ENCODE data around the gene ABHD17A. TPM values are rescaled to one million over a fixed set of nuclear protein-coding genes. Genes with fewer than 3 reads are reported as not detected.
"Not testable (repeated sequence)": the region's sequence is repeated elsewhere in the genome, so short reads cannot be mapped to it uniquely, and the experiment has no call there.

Gene ABHD17A
- total RNA-seq, 4 donors from 2014 or later = 33.8 to 142 (median 63.7) TPM

- intact Hi-C loops (cut with DNase I; ENCODE audit: low total_unique reads) = no loop called here
- TF ChIP-seq POLR2A (IDR thresholded peaks at IDR 0.05) = peak; percentile 56 to 91
- TF ChIP-seq, protein P1, sequence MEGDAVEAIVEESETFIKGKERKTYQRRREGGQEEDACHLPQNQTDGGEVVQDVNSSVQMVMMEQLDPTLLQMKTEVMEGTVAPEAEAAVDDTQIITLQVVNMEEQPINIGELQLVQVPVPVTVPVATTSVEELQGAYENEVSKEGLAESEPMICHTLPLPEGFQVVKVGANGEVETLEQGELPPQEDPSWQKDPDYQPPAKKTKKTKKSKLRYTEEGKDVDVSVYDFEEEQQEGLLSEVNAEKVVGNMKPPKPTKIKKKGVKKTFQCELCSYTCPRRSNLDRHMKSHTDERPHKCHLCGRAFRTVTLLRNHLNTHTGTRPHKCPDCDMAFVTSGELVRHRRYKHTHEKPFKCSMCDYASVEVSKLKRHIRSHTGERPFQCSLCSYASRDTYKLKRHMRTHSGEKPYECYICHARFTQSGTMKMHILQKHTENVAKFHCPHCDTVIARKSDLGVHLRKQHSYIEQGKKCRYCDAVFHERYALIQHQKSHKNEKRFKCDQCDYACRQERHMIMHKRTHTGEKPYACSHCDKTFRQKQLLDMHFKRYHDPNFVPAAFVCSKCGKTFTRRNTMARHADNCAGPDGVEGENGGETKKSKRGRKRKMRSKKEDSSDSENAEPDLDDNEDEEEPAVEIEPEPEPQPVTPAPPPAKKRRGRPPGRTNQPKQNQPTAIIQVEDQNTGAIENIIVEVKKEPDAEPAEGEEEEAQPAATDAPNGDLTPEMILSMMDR (IDR thresholded peaks at IDR 0.05) = peak in 1 of 4 experiments; percentile 41
- H3K27me3 ChIP-seq = no peaks in the 10 kb centered on the region
- H3K9me3 ChIP-seq = no peaks in the 10 kb centered on the region
- peak overlapping the region; percentile 89 to 92 for H3K27ac ChIP-seq
- no peaks in the 10 kb centered on the region for H3K36me3 ChIP-seq
- peak overlapping the region; percentile 93 to 96 for H3K4me3 ChIP-seq
- DNase-seq = peak; percentile 86 to 88
- H3K4me1 ChIP-seq = peaks cover 10 to 36% of the 10 kb centered on the region in 2 donors
These were observed 9.4 kb downstream of the ABHD17A start for GRCh38 chr19:1875646-1876495.

- intact Hi-C loops (cut with DNase I; ENCODE audit: low total_unique reads); H3K36me3 ChIP-seq; DNase-seq; H3K9me3 ChIP-seq; H3K27me3 ChIP-seq: not testable (repeated sequence)
- H3K4me1 ChIP-seq = peaks cover 10 to 30% of the 10 kb centered on the region in 2 donors
- peak overlapping the region; percentile 93 to 96 for H3K4me3 ChIP-seq
- peak overlapping the region; percentile 89 to 92 for H3K27ac ChIP-seq
These were observed 10.0 kb downstream of the ABHD17A start for GRCh38 chr19:1875265-1875645.

DNA sequence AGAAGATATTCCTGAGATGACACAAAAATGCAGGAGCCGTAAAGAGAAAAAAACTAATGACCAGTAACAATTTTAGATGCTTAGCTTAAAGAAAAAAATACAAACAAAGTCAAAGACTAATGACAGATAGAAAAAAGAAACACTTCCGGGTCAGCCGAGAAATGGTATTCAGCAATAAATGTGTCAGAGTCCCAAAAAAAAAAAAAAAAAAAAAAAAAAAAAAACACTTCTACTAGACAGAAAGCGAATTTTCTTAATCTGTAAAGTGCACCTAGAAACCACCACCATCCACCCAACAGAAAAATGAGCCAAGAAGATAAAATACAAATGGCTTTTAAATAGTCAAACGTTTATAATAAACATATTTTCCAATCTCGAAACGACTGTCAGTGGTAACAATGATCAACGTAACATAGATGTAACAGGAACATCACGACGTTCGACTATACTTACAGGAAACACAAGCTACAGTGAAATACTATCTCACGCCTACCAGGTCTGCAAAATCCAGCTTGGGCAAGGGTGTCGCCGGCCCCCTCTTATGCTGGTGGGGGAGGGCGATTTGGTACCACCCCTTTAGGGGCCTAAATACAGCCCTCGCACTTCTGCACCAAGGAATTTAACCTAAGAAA lies 10.6 kb downstream of the ABHD17A start:
- TF ChIP-seq, protein P1 (IDR thresholded peaks at IDR 0.05) = no peak
- TF ChIP-seq POLR2A (IDR thresholded peaks at IDR 0.05) = no peak
- Histone ChIP-seq H3K27me3 (no peaks in the 10 kb centered on the region), H3K4me1 (peaks cover 10 to 30% of the 10 kb centered on the region in 2 donors), H3K9me3 (no peaks in the 10 kb centered on the region), H3K27ac (peak overlapping the region; percentile 89 to 92), H3K4me3 (peak overlapping the region; percentile 93 to 96), H3K36me3 (no peaks in the 10 kb centered on the region)
- intact Hi-C loops (cut with DNase I; ENCODE audit: low total_unique reads) = no loop called here
- DNase-seq = no peak

DNA sequence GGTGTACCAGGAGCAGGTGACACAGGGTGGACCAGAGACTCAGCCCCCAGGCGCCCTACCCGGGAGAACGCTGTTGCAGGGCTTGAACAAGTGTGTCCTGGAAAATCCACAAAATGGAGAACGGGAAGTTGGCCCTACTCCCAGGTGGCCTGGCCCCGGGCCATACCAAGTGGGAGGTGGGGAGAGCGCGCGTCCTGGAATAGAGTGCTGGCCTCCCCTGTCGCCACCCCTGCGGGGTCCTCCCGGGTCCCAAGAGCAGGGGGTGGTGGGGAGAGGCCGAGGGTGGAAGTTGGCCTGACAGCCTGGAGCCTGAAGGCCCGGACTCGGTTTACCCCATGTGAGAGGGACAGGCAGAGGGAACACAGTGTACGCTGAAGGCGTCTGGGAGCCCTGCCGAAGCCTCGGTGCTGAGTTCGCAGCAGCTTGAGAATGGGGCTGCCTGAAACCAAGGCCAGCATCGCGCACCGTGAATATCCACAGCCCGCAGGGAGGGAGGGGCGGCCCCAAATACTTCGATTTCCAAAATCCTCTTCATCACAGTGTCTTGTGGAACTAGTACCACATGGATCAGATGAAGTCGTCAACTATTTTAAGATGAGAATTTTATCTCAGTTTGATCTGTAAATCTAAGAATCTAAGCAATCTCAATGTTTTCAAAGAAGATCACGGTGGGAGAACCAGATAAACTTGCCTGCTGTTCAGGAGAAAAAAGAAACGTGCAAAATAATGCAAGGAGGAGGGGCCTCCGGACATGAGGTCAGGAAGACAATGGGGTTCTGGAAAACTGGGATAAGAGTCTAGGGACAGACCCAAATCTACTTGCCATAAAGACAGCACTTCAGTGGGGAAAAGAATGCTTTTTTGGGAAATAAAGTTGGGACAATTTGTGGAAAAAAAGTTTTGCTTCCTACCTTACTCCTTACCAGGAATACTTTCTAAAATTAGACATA lies 11.5 kb downstream of the ABHD17A start:
- peaks cover 10 to 30% of the 10 kb centered on the region in 2 donors for H3K4me1 ChIP-seq
- intact Hi-C loops (cut with DNase I; ENCODE audit: low total_unique reads) = no loop called here
- TF ChIP-seq, protein P1 (IDR thresholded peaks at IDR 0.05) = no peak
- TF ChIP-seq POLR2A (IDR thresholded peaks at IDR 0.05) = no peak
- peak in 1 of 2 donors; percentile 68 for DNase-seq
- H3K36me3 ChIP-seq = no peaks in the 10 kb centered on the region
- no peaks in the 10 kb centered on the region for H3K27me3 ChIP-seq
- H3K9me3 ChIP-seq = no peaks in the 10 kb centered on the region
- H3K4me3 ChIP-seq = peak overlapping the region; percentile 10 to 96
- H3K27ac ChIP-seq = peak overlapping the region; percentile 75 to 92

DNA sequence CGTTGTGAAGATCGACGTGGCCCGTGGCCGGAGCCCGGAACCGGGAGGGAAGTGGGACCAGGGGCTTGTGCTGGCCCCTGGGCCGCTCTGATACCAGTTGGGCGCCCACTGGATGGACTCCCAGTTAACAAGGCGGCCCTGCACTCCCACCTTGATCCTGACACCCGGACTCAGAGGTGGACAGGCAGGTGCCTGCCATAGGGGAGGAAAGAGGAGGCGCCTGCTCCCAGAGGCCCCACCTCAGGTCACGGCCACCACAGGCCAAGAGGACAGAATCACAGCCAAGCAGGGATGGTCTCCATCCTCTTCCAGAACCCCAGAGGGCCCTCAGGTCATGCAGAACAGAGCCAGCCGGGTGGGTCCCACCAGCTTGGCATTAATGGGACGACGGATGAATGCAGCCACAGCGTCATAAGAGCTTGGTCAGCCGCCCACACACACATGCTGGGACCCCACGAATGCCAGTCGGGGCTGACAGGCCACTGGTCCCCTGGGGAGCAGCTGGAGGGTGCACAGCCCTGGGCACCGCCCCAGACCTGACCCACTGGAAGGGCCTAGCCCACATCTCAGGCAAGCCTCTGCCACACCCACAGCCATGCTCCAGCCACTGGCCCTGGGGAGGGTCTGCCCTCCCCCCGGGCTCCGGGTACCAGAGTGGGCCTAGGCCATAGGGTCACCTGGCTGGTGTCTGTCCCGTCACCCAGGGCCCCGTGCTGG lies 12.3 kb downstream of the ABHD17A start:
- intact Hi-C loops (cut with DNase I; ENCODE audit: low total_unique reads) = no loop called here
- no peak for TF ChIP-seq POLR2A (IDR thresholded peaks at IDR 0.05)
- Histone ChIP-seq H3K9me3 (no peaks in the 10 kb centered on the region), H3K27ac (peak overlapping the region; percentile 75 to 92), H3K4me1 (peaks cover 10 to 30% of the 10 kb centered on the region in 2 donors), H3K4me3 (peak overlapping the region; percentile 10 to 20), H3K36me3 (no peaks in the 10 kb centered on the region), H3K27me3 (no peaks in the 10 kb centered on the region)
- DNase-seq = peak in 1 of 2 donors; percentile 15

Data from uterus (tissue), 4 donors.